Small intestine (tissue), 7 donors: ENCODE results near the gene MRC1. TPM values are rescaled to one million over a fixed set of nuclear protein-coding genes. Genes with fewer than 3 reads are reported as not detected.

Experiments used
- DNase-seq, 2 donors: peaks; one replicate each; pipeline versions ENCODE4 v3.0.0 to v3.0.0-alpha.2; 2013
- FAIRE-seq: peaks from 2 replicates; lab custom pipeline; 2012; peaks lifted over from hg19 to GRCh38; lab: Jason Lieb, UNC
- H3K27ac ChIP-seq, 3 donors: one replicate each; pipeline ENCODE4 v1.5.1; 2013; ENCODE audit warnings: low read length in 2 of 3, mild to moderate bottlenecking in 2 of 3, control low read depth in 1 of 3, inconsistent platforms in 1 of 3, low read depth in 1 of 3, moderate library complexity in 1 of 3
- H3K27me3 ChIP-seq, 3 donors: one replicate each; pipeline ENCODE4 v1.6.1; 2013; ENCODE audit warnings: low read length in 3 of 3, inconsistent platforms in 1 of 3; ENCODE audit not compliant: control insufficient read depth in 3 of 3, insufficient read depth in 3 of 3
- H3K36me3 ChIP-seq, 3 donors: one replicate each; pipeline ENCODE4 v1.6.1; 2013; ENCODE audit warnings: low read length in 3 of 3, inconsistent platforms in 1 of 3, low read depth in 1 of 3, mild to moderate bottlenecking in 1 of 3, moderate library complexity in 1 of 3; ENCODE audit not compliant: control insufficient read depth in 3 of 3, insufficient read depth in 2 of 3
- H3K4me1 ChIP-seq, 3 donors: one replicate each; pipeline ENCODE4 v1.6.1; 2013; ENCODE audit warnings: low read length in 2 of 3, inconsistent platforms in 1 of 3, low read depth in 1 of 3, mild to moderate bottlenecking in 1 of 3, moderate library complexity in 1 of 3; ENCODE audit not compliant: control insufficient read depth in 3 of 3, insufficient read depth in 2 of 3
- H3K4me3 ChIP-seq, 3 donors: one replicate each; pipeline ENCODE4 v1.5.1; 2013; ENCODE audit warnings: low read length in 3 of 3, control low read depth in 1 of 3, inconsistent platforms in 1 of 3, low read depth in 1 of 3, mild to moderate bottlenecking in 1 of 3, moderate library complexity in 1 of 3
- H3K9me3 ChIP-seq, 2 donors: one replicate each; pipeline ENCODE4 v1.6.1; 2013; ENCODE audit warnings: low read depth in 1 of 2, low read length in 1 of 2; ENCODE audit not compliant: control insufficient read depth in 2 of 2, insufficient read depth in 1 of 2
- WGBS, 3 donors: extraction: QIAGEN DNeasy Blood & Tissue Kit; methylation state at CpG; one replicate each; pipeline ENCODE4 v1.1.7; 2013; 5-methylcytosine and 5-hydroxymethylcytosine counted together
- polyA plus RNA-seq, 4 donors: library from polyadenylated mRNA; stranded (reverse) in 3 of 4; unstranded in 1 of 4; fragments of 200-250 nt in 3 of 4; fragments of 120-200 nt in 1 of 4; gene quantifications; one replicate each; pipeline versions ENCODE4 v1.2.1 to v1.2.3, GENCODE V29; 2013
- donor health status: healthy with polysubstance abuse.
- donor health status: control.
- donor health status: control.
- donor health status: Bipolar disorder and iron deficiency.
- donor health status: healthy.

Gene MRC1
- polyA plus RNA-seq, 4 donors, result 1.8 to 23.3 (median 7.6) TPM

DNA sequence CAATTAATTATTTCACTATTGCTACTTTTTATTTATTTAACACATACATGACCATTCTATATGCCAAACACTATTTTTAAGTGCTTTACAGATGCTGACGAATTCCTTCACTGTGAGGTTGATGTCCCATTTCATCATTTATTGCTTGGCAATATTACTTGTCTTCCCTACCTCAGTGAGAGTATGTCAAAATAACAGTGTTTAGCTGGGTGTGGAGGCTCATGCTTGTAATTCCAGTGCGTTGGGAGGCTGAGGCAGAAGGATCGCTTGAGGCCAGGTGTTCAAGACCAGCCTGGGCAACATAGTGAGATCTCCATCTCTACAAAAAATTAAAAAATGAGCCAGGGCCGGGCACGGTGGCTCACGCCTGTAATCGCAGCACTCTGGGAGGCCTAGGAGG is 19.8 kb upstream of the MRC1 start:
- H3K27me3 ChIP-seq, result no peaks in the 10 kb centered on the region
- no peaks in the 10 kb centered on the region for H3K9me3 ChIP-seq
- peaks cover 0 to 11% (median 0%) of the 10 kb centered on the region in 3 donors for H3K36me3 ChIP-seq
- H3K4me3 ChIP-seq, result no peak overlapping the region
- DNase-seq (no peak), FAIRE-seq (no peak)
- peaks cover 0 to 15% (median 2%) of the 10 kb centered on the region in 3 donors for H3K4me1 ChIP-seq
- no peak overlapping the region for H3K27ac ChIP-seq
- WGBS, 3 donors, result 93 to 95% (median 95%) methylated on average over 7 of the region's 7 CpGs

DNA sequence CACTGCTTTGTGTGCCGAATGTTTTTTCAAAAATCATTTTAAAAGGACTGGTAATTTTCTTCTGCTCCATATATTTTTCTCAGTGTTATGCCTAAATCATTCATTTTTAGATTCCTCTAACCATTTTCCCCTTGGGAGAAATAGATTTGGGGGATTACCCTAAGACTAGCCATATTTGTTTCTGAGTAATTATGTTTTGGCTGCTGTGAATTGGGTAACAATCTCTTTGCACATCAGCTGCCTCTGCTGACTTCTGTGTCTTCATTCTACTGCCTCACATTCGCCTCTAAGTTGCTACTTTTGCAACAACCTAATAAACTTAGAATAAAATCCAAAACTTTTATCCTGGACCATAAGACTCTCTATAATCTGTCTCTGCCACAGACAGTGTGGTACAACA is 18.5 kb upstream of the MRC1 start:
- H3K27me3 ChIP-seq, result no peaks in the 10 kb centered on the region
- no peak for DNase-seq
- 82 to 88% (median 86%) methylated on average over 2 of the region's 2 CpGs for WGBS, 3 donors
- no peak for FAIRE-seq
- peaks cover 0 to 23% (median 2%) of the 10 kb centered on the region in 3 donors for H3K4me1 ChIP-seq
- peaks cover 0 to under 1% of the 10 kb centered on the region in 2 donors for H3K9me3 ChIP-seq
- no peak overlapping the region for H3K4me3 ChIP-seq
- no peak overlapping the region for H3K27ac ChIP-seq
- H3K36me3 ChIP-seq, result peaks cover 0 to 11% (median 0%) of the 10 kb centered on the region in 3 donors

DNA sequence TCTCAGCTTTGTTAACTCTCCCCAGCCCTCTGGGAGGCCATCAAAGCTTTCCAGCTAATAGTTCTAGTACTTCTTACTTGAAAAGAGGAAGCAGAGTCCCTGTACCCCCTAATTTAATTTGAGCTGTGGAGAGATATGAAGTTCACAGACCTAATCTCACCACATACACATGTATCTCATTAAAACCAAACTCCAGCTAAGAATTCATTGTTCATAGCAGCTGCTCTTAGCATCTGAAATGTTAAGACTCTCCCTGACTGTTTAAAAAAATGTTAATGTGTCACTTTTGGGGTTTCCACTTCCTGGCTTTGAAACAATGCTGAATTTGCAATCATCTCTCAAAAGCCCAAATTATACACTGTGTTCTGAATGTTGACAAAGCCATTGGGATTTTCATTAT is 16.2 kb upstream of the MRC1 start:
- FAIRE-seq (peak; percentile 79), DNase-seq (no peak)
- Histone ChIP-seq H3K27ac (peak overlapping the region in 1 of 3 donors; percentile 78), H3K27me3 (no peaks in the 10 kb centered on the region), H3K4me3 (no peak overlapping the region), H3K4me1 (peaks cover 1 to 28% (median 2%) of the 10 kb centered on the region in 3 donors), H3K36me3 (peaks cover 0 to 16% (median 2%) of the 10 kb centered on the region in 3 donors), H3K9me3 (peaks cover 0 to 12% of the 10 kb centered on the region in 2 donors)

DNA sequence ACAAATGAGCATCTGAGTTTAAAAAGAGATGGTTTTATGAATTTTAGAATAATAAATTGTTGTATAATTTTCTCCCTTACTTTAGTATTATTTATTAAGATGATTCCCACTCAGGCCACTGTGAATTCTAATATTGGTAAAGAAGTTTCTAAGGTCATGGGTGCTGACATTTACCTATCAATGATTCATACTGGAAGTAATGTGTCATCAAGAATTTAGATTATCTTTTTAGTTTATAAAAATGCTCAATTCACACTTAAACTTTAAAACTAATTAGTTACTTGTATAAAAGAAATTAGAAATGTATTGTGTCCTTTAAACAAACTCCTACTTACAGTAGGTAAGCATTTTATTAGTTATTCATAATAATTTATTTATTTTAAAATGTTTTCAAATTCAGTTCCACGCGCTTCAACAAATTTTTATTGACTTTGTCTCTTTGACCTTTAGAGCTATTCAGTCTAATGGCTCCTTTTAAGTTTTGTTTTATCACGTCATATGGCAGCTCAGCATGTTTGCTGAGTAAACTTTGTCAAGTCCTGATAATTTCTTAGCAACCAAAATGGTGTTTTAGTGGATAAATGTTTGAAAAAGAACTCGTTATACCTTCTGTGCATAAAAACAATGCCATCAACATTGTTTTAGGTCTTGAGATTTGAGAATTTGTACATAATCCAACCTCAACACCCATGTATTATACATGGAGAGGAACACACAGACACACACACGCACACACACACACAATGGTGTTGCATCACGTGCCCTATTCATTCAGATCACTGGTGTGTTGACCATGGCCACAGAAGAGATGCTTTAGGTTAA is 15.1 kb upstream of the MRC1 start:
- H3K4me3 ChIP-seq, result no peak overlapping the region
- WGBS, 3 donors, result 18 to 59% (median 24%) methylated on average over 6 of the region's 6 CpGs
- peak overlapping the region in 2 of 3 donors; percentile 3 to 78 for H3K27ac ChIP-seq
- peaks cover 0 to 20% (median 2%) of the 10 kb centered on the region in 3 donors for H3K36me3 ChIP-seq
- no peaks in the 10 kb centered on the region for H3K27me3 ChIP-seq
- FAIRE-seq (peak; percentile 95), DNase-seq (peak; percentile 89 to 91)
- peaks cover 0 to 12% of the 10 kb centered on the region in 2 donors for H3K9me3 ChIP-seq
- H3K4me1 ChIP-seq, result peaks cover 2 to 28% (median 3%) of the 10 kb centered on the region in 3 donors

DNA sequence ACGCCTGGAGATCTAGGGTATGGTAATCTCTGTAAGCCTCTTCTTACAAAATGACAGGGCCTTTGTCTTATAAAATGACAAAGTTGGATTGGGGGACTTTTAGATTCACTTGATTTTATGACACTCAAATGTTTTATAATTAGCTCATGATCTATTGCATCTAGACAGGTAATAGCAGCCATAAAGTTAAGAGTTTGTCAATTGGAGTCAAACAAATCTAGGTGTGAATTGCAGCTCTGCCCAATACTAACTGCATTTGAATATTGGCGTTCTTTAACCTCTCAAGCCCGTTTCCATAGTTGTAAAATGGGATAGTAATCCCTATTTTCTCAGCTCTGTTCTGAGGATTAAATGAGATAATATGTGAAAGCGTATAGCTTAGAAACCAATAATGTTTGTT is 14.1 kb upstream of the MRC1 start:
- no peak for FAIRE-seq
- peaks cover 2 to 28% (median 3%) of the 10 kb centered on the region in 3 donors for H3K4me1 ChIP-seq

DNA sequence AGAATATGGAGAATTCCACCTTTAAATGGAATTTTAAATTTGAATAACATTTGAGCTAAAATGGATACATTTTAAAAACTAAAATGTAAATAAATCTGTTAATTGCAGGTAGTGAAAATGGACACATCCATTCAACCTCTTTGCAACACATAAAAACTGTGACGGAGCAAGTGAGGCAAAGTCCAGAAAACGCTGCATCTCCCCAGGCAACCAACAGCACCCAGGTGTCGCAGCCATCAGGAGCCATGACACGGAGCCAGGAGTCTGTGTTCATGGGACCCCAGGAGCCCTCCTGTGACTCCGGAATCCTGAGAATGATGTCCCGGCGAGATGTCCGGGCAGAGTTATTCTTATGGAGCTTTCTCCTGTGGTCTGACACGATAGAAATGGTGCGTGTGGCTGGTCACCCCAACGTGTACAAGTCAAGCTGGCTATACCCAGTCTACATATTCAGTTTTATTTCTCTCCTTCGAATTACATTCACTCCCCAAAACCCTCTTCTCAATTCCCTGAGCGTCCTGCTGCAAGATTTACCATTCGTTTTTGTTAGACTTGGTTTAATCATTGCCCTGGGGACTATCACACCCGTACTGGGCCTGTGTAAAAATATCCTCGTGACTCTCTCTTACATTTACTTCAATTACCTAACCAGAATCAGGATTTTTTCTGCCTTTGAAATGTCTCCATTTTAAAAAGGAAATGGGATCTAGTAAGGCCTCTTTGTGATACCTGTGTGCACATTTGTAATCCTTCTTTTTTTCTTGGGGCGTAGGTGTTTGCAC is 13.1 kb upstream of the MRC1 start:
- 63 to 84% (median 67%) methylated on average over 17 of the region's 17 CpGs for WGBS, 3 donors
- FAIRE-seq (no peak), DNase-seq (peak; percentile 37 to 56)
- Histone ChIP-seq H3K4me3 (no peak overlapping the region), H3K4me1 (peaks cover 2 to 28% (median 3%) of the 10 kb centered on the region in 3 donors), H3K9me3 (peaks cover 0 to 12% of the 10 kb centered on the region in 2 donors), H3K36me3 (peaks cover 0 to 16% (median 2%) of the 10 kb centered on the region in 3 donors), H3K27ac (peak overlapping the region in 2 of 3 donors; percentile 5 to 39), H3K27me3 (no peaks in the 10 kb centered on the region)

More for the DNA sequence above, 14.1 kb upstream of the MRC1 start:
- 35 to 72% (median 43%) methylated on average over 4 of the region's 4 CpGs for WGBS, 3 donors
- DNase-seq, result peak; percentile 51 to 65
- no peak overlapping the region for H3K4me3 ChIP-seq
- H3K36me3 ChIP-seq, result peaks cover 0 to 16% (median 2%) of the 10 kb centered on the region in 3 donors
- H3K27ac ChIP-seq, result peak overlapping the region in 2 of 3 donors; percentile 51 to 78
- peaks cover 0 to 12% of the 10 kb centered on the region in 2 donors for H3K9me3 ChIP-seq
- no peaks in the 10 kb centered on the region for H3K27me3 ChIP-seq

DNA sequence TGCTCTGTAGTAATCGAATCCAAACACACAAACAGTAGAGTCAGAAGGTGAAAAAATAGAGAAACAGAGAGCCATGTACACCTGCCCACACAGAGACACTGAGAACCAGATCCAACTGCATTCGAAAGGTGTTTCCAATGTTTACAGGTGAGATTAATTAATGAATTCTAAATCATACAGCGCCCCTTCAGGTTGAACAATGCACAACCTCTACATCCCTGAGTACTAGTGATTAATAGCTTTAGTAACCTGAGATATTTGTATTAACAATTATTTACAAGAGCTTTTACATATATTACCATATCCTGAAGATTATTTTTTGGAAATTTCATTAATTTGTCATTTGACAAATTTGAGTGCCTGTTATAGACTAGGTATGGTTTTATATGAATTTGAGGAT is 7.6 kb upstream of the MRC1 start:
- Histone ChIP-seq H3K4me3 (no peak overlapping the region), H3K9me3 (peaks cover 0 to 7% of the 10 kb centered on the region in 2 donors), H3K27ac (no peak overlapping the region), H3K36me3 (peaks cover 0 to 13% (median 0%) of the 10 kb centered on the region in 3 donors), H3K4me1 (peaks cover 0 to 3% (median 0%) of the 10 kb centered on the region in 3 donors), H3K27me3 (no peaks in the 10 kb centered on the region)
- FAIRE-seq (no peak), DNase-seq (peak in 1 of 2 donors; percentile 24)
- WGBS, 3 donors, result 86 to 90% (median 88%) methylated on average over 3 of the region's 3 CpGs

DNA sequence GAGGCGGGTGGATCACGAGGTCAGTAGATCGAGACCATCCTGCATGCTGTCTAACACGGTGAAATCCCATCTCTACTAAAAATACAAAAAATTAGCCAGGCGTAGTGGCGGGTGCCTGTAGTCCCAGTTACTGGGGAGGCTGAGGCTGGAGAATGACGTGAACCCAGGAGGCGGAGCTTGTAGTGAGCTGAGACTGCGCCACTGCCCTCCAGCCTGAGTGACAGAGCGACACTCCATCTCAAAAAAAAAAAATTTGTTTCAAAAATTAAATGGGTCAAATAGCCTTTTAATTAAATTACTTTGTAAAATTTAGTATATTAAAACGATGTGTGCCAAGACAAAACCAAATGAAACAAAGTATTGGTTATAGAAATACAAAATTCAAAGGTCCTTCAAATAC is 6.8 kb upstream of the MRC1 start:
- DNase-seq (no peak), FAIRE-seq (no peak)
- Histone ChIP-seq H3K4me3 (no peak overlapping the region), H3K36me3 (peaks cover 0 to 7% (median 0%) of the 10 kb centered on the region in 3 donors), H3K4me1 (peaks cover 0 to 3% (median 0%) of the 10 kb centered on the region in 3 donors), H3K27me3 (no peaks in the 10 kb centered on the region), H3K9me3 (peaks cover 0 to under 1% of the 10 kb centered on the region in 2 donors), H3K27ac (no peak overlapping the region)
- 93 to 97% (median 95%) methylated on average over 11 of the region's 11 CpGs for WGBS, 3 donors
